Embryonic facial prominence (tissue), 1 donor: ENCODE measurements around the gene ATRNL1.

Experiments
- DNase-seq: peaks from one replicate; pipeline ENCODE4 v3.0.0-alpha.2; 2016; ENCODE audit errors: extremely low spot score

The ATRNL1 gene, protein sequence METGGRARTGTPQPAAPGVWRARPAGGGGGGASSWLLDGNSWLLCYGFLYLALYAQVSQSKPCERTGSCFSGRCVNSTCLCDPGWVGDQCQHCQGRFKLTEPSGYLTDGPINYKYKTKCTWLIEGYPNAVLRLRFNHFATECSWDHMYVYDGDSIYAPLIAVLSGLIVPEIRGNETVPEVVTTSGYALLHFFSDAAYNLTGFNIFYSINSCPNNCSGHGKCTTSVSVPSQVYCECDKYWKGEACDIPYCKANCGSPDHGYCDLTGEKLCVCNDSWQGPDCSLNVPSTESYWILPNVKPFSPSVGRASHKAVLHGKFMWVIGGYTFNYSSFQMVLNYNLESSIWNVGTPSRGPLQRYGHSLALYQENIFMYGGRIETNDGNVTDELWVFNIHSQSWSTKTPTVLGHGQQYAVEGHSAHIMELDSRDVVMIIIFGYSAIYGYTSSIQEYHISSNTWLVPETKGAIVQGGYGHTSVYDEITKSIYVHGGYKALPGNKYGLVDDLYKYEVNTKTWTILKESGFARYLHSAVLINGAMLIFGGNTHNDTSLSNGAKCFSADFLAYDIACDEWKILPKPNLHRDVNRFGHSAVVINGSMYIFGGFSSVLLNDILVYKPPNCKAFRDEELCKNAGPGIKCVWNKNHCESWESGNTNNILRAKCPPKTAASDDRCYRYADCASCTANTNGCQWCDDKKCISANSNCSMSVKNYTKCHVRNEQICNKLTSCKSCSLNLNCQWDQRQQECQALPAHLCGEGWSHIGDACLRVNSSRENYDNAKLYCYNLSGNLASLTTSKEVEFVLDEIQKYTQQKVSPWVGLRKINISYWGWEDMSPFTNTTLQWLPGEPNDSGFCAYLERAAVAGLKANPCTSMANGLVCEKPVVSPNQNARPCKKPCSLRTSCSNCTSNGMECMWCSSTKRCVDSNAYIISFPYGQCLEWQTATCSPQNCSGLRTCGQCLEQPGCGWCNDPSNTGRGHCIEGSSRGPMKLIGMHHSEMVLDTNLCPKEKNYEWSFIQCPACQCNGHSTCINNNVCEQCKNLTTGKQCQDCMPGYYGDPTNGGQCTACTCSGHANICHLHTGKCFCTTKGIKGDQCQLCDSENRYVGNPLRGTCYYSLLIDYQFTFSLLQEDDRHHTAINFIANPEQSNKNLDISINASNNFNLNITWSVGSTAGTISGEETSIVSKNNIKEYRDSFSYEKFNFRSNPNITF (N-terminal part only)

DNA sequence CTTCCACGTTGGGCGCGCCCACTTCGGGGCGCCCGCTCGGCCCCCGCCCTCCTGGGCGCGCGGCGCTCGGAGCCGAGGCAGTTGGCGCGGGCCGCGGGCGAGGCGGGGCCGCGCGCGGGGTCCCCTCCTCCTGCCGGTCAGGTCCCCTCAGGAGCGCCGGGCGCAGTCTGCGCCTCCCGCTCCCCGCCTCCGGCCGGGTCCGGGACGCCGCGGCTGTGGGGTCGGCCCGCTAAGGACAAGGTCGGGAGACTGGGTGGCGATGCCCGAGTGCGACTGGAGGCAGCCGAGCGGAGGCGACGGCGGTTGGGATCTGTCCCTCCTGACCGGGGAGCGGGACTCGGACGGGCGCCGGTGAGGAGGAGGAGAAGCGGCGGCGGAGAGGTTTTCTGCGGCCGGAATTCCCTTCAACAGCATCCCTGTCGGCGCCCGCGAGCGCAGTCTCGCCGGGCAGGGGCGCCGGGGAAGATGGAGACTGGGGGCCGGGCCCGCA, at the start of gene ATRNL1:
ATRNL1 (plus strand) TSS at position 80 of the 490 bp plus-strand sequence; CDS start at position 466, 386 bp downstream.
- peak; percentile 49 for DNase-seq

DNA sequence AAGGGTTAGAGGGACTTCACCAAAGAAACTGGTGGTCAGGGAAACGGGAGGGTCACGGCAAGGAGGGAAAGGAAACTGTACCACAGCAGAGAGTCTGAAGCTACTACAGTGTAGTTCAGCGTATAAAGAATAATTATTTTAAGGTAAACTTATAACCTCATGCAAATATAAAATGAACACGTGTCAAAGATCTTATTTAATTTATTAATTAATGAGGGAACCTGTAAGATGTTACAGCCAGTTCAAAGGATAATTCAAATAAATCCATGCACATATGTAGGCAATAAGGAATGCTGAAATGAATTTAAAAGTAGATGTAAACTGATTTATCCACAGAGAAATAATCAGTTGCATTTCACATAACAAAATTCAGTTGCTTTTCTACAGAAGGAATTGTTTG, 49.4 kb upstream of the ATRNL1 start:
- DNase-seq: no peak

DNA sequence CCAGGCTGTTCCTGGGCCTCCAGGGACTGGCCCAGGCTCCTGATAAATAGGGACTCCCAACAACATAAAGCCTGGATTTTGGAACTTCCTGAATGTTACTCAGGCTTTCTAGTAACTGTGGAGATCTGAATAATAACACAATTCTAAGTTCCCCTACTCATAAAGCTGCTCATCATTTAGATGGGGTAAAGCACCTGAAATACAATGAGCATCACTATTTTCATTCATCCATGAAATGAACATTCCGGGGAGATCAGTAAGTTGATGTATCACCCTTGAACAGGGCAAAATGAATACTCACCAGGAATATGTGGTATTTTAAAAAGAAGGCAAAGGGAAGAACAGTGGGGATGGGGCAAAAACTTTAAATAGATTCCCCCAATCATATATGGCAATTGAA, 48.3 kb upstream of the ATRNL1 start:
- no peak for DNase-seq

DNA sequence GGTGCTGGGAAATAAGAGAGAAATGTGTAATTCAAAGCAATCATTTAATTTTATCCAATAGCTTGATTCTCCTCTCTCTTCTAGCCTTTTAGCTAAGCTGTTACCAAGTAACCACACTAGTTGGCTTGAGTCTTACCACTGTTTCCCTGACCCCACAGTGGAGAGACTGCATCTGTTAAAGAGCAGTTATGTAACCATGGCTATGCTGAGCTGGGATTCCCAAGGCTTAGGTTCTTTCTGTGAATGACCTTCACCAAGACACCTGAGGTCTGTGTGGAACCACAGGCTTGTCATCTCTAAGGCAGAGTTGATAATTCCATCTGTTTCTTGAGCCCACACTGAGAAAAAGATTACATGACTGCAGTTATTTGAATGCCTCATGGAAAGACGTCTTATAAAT, 47.7 kb upstream of the ATRNL1 start:
- no peak for DNase-seq

DNA sequence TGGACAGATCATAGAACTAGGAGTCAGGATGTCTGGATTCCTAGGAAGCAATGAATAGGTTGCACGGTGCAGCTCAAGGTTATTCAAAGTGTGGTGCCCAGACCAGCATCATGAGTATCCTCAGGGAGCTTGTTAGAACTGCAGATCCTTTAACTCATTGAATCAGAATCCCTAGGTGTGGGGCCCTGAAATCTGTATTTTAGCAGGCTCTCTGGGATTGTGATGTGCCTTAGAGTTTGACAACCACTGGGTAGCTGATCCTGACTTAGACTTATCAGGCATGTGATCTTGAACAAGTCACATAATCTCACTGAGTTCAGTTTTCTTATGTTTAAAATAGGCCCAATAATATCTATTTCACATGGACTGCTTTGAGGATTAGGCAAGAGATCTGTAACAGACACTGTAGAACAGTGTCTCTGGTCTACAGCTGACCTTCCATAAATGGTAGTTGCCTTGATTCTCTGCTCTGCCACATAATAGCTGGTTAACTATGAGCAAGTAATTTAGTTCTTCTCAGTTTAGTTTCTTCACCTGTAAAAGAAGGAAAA, 46.4 kb upstream of the ATRNL1 start:
- no peak for DNase-seq

DNA sequence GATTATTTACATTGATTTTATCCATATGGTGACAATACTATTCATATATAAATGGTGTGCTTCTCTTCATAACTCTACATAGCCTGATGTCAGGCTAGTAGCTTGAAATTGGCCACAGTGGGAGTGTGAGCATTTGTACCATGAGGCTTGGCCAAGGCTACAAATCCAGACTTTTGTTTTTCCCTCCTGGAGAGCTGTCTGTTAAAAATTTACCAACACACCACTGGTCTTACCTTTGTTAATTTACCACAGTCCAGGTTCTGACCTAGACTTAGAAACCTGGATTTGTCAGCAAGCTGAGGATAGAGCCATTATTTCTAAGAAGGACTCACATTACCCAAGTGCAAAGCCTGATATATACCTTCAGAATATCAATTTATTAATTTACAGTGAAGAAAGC, 45.5 kb upstream of the ATRNL1 start:
- DNase-seq: no peak

DNA sequence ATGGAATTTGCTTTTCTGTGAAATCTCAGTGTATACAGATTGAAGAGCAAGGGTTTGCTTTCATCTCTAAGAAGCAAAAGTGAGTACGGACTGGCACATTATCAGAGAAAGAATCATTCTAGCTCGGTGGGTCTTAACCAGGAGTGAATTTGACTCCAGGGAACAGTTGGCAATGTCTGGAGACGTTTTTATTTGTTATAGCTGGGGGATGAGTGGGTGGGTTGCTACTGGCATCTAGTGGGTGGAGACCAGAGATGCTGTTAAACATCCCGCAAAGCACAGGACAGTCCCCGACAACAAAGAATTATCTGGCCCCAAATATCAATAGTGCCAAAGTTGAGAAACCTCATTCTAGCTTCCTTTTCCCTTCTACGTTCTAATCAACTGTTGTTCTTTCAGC, 43.8 kb upstream of the ATRNL1 start:
- DNase-seq: no peak

DNA sequence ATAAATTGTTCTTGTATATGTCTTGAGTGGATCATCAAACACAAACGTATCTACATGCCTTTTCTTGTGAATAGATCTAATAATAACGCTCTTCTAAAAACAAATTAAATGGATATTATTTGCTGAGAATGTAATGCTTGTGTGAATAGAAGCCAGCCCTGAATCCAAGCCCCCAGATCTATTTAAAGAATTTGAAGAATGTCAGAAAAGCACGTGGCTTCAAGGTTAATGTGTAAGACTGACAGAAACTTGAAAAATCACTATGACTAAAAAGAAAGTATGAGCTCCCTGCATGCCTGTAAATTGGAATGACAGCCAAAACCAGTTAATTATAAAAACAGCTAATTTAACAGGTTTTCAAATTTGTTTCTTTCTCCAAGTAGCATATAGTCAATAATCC, 43.2 kb upstream of the ATRNL1 start:
- DNase-seq: no peak

DNA sequence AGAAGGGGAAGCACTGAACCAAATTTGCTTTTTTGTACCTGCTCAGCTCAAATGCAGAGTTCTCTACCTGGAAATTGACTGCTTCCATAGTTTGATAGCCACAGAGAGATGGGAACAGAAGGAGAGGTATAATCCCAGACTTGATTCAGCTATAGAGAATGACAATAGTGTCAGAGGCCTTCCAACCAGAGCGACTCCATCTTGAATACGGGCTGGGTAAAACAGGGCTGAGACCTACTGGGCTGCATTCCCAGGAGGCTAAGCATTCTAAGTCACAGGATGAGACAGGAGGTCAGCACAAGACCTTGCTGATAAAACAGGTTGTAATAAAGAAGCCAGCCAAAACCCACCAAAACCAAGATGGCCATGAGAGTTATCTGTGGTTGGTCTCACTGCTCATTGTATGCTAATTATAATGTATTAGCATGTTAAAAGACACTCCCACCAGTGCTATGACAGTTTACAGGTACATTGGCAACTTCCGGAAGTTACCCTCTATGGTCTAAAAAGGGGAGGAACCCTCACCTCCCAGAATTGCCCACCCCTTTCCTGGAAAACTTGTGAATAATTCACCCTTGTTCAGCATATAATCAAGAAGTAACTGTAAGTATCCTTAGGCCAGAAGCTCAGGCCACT, 42.7 kb upstream of the ATRNL1 start:
- no peak for DNase-seq

DNA sequence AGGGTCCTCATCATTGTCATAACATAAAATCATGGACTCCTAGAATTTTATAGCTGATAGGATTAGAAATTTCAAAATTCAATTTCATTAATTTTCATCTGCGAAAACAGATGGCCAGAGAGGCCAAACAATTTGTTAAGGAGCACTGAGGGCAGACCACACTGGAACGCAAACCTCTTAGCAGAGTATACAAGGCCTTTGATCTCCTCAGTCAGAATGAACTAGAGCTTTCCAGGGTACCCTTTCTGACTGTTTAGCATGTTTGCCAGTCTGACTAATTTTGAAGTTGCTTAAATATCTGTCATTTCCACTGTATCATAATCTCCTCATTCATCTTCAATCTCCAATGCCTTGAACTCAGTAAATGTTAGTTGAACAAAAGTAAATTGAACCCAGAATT, 41.9 kb upstream of the ATRNL1 start:
- DNase-seq: no peak

DNA sequence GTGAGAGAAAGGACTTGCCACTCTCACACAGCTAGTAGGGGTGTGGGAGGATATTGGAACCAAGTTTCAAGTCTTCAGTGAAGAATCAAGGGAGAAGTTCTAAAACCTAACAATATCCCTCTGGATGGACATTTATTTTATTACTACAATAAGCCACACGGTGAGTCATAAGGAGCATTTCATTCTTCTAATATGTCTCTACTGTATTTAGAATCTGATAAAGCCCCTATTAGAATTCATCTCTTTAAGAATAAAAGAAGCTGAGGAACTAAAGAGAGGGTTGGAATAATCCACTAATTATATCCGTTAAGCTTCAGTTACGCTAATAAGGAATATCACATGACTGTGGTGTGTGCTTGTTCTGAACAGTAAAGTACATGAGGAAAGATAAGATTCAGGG, 40.9 kb upstream of the ATRNL1 start:
- DNase-seq: no peak

DNA sequence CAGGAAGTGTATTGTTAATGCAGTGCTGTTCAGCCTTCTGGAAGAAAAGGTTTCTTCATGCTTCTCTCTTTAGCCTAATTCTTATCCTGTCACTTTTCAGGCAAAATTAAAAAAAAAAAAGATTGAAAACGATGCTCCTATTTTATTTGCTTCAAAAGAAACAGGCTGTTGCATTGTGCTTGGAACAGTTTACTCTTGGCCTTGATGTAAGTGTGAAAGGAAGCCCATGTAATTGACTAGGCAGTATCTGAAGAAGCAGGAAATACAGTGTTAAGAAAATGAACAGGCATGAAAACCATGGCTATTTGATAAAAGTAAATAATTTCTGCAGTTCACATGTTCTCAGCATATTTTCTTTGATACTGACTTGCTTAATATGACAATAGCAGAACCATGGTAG, 40.4 kb upstream of the ATRNL1 start:
- DNase-seq: no peak

DNA sequence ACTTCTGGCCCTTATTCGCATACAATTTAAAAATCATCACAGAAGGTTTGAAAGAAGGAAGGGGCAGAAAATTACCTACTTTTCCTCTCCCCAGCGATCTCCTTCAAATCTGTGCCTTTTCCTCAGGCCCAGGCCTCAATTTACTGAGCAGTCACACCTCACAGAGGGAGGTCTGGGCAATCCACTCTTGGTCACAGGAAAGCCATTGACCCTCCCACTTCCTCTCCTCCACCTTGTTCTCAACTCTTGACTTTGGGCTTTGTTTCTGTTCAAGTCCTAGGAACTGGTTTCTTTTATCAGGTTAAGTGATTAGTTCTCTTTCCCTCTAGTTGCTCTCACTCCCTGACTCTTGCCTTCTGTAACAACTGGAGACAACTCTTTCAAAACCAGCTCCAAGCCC, 37.0 kb upstream of the ATRNL1 start:
- DNase-seq: no peak

DNA sequence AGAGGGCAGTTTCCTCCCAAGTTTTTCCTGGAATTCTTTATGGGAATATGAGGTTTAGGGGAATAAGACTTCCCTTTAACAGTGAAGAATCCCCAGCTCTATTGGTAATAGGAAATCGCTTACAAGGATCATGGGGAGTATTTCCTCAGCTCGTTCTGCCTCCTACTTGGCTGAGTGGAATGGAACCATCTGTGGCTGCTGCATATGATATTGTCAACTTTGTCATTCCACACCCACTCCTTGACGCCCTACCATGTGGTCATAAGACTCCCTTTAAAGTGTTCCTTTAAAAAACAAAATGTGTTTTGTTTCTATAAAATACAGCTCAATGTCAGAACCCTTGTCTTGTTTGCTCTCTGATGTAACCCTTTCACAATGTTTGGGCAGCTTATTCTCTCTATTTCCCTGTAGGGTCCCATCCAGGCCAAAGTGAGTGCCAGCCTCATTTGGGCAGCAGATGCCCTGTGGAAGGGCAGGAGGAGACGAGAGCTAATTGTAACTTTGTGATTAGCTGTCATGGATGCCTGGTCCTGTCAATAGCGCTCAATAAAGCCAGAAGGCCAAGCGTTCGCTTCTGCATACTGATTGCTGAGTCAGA, 33.8 kb upstream of the ATRNL1 start:
- no peak for DNase-seq

DNA sequence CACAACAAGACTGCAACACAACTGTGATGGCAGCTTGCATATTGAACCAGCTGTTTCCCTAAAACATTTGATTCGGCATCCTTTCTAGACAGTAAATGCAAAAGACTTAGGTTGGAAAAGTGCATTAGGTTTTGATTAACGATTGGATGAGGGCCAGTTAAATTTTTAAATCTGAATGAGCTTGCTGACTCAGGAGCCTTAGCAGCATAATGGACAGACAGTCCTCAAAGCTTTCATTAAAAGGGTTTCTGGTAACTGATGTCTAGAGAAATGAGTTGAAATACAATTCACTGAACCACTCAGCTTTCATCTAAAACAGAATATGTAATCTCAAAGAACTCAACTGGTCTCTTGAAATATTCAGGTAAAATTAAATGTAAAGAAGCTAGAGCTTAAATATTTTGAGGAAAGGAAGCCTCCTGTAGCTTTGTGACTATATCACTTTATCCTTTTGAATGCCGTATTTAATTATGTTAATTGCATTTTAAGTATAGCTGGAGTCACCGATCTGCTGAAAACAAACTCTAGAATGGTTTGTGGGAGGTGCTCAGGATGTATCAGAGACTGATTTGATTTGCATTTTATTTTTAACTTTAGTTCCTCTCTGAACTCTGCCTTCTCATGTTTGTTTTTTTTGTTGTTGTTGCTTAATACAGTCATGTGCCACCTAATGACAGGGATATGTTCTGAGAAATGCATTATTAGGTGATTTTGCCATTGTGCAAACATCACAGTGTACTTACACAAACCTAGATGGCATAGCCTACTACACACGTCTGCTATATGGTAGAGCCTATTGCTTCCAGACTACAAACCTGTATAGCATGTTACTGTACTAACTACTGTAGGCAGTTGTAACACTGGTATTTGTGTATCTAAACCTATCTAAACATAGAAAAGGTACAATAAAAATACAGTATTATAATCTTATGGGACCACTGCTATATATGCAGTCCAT, 29.2 kb upstream of the ATRNL1 start:
- DNase-seq: peak; percentile 28

DNA sequence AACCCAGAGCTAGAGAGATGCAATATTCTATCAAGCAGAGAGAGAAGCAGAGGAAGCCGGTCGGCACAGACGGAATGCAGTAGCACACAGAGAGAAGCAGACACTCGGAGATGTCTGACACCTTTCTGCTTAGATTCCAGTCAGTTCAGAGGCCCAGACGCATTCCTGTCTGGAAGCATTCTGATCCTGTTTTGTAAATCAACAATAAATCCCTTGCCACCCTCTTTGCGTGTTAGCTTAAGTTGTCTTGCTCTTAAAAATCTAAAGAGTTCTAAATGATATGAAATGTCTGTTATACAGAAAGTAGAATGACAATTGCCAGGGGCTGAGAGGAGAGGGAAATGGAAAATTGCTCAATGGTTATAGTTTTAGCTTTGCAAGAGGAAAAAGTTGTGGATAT, 27.4 kb upstream of the ATRNL1 start:
- no peak for DNase-seq

DNA sequence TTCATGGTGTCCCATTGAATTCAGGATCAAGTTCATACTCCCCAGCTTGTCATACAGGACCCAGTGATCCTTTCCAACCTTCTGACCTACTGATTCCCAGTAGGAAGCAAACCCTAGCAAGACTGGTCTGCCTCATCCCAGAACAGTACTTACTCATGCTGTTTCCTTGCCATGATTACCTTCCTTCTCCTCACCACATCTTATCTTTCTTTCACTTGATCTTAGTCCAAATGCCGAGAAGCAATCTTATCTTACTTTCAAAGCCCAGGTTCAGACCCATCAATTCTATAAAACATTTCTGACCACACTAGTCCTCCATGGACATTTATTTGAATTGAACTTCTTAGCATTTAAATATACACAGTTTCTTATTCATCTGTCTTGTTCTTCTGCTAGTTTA, 26.6 kb upstream of the ATRNL1 start:
- no peak for DNase-seq

DNA sequence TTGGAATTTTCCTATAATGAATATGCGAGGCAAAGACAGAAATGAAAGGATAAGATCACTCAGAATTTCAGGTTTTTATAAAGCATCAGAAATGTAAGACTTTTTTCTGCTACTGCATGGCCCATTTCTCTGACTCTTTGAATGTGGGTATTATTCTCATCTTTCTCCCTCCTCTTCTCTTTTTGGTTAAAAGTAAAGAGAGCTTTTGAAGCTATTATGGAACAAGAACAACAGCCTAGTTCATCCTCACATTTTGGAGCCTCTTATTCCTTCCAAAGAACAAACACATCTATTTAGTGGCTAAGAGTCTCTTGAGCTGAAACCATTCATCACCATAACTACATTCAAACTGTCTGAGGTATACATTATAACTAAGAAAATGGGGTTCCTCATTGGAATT, 19.4 kb upstream of the ATRNL1 start:
- DNase-seq: no peak

DNA sequence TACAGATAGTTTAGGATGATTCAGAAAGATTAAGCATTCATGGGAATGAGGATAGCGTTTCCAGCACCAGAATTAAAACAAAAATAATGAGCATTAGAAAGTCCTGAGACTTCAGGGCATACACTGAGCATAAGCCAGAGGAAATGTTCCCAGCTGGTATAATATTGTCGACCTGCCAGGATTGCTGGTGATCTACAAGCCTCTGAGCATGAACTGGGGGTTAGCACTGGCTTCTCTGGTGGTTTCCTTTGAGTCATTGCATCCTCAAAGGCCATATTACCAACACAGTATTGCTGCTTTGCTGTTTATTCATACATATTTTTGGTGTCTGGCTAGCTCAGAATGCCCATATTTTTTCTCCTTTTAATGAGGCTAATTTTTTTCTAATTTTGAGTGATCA, 10.7 kb upstream of the ATRNL1 start:
- DNase-seq: no peak
